A549 (cell line): ENCODE data around the gene RBM6. TPM values are rescaled to one million over a fixed set of nuclear protein-coding genes. Genes with fewer than 3 reads are reported as not detected.

Source experiments
- ATAC-seq, 2 experiments: fragments of 200-7000 bp in 1 of 2; fragments of >200 bp in 1 of 2; cut with Nextera tagmentation in 1 of 2; cut with Tn5 transposase in 1 of 2; 3 replicates each; pipeline versions ENCODE4 v1.8.0 to v1.9.1; 2018 to 2020; ENCODE audit warnings: mild to moderate bottlenecking in 1 of 2, moderate library complexity in 1 of 2
- CTCF ChIA-PET: fragments of 300-600 bp; sonication (Branson Sonifier 250); formaldehyde crosslinking; extraction: SDS; loops from one replicate; lab custom pipeline; 2021; ENCODE audit warnings: antibody characterized with exemption, inconsistent platforms; lab: Yijun Ruan, JAX
- POLR2A ChIA-PET: fragments of 350-600 bp; formaldehyde crosslinking; extraction: SDS; loops from one replicate; lab custom pipeline; 2021; ENCODE audit warnings: antibody characterized with exemption, inconsistent platforms; lab: Yijun Ruan, JAX
- DNase-seq, 2 experiments: peaks; one replicate each; pipeline versions ENCODE4 v3.0.0 to v3.0.0-alpha.2; 2011 to 2016; ENCODE audit warnings: low read depth in 1 of 2, low spot score in 1 of 2
- FAIRE-seq: peaks from 2 replicates; lab custom pipeline; 2011; peaks lifted over from hg19 to GRCh38; lab: Jason Lieb, UNC
- H3K27ac ChIP-seq, 2 experiments: fragments of >200 bp; sonication (Bioruptor Twin); formaldehyde crosslinking; 3 replicates each; pipeline ENCODE4 v1.5.1; 2016 to 2017
- H3K4me1 ChIP-seq: fragments of >200 bp; sonication (Bioruptor Twin); formaldehyde crosslinking; 3 replicates; pipeline ENCODE4 v1.6.1; 2016
- H3K4me2 ChIP-seq: fragments of >200 bp; sonication (Bioruptor Twin); formaldehyde crosslinking; 3 replicates; pipeline ENCODE4 v1.6.1; 2016
- H3K4me3 ChIP-seq: fragments of >200 bp; sonication (Bioruptor Twin); formaldehyde crosslinking; 3 replicates; pipeline ENCODE4 v1.5.1; 2016
- H3K9me3 ChIP-seq: fragments of >200 bp; sonication (Bioruptor Twin); formaldehyde crosslinking; 3 replicates; pipeline ENCODE4 v1.6.1; 2016
- ATOH8 ChIP-seq: fragments of 250-450 bp; sonication (Bioruptor Pico); IDR thresholded peaks from 2 replicates; pipeline ENCODE4 v1.5.0; 2020; ENCODE audit warnings: low read depth, mild to moderate bottlenecking, moderate library complexity
- BHLHE40 ChIP-seq: IDR thresholded peaks from 2 replicates; pipeline ENCODE4 v1.6.1; 2012; ENCODE audit warnings: low read depth, low read length, inconsistent platforms
- CBX2 ChIP-seq: fragments of 200-600 bp; sonication (generic); IDR thresholded peaks from 2 replicates; pipeline ENCODE4 v1.6.1; 2016; ENCODE audit warnings: low read depth, mild to moderate bottlenecking, borderline replicate concordance
- CHD4 ChIP-seq: fragments of 200-600 bp; sonication (generic); IDR thresholded peaks from 2 replicates; pipeline ENCODE4 v1.6.1; 2016; ENCODE audit warnings: antibody characterized with exemption, mild to moderate bottlenecking, borderline replicate concordance
- E2F6 ChIP-seq: IDR thresholded peaks from 2 replicates; pipeline ENCODE4 v1.6.1; 2012; ENCODE audit warnings: low read depth, borderline replicate concordance
- ESRRA ChIP-seq: fragments of 150-350 bp; IDR thresholded peaks from 2 replicates; pipeline ENCODE4 v1.6.1; 2014; ENCODE audit warnings: mild to moderate bottlenecking, low read length, borderline replicate concordance
- FOSB ChIP-seq: fragments of 250-450 bp; sonication (Bioruptor Pico); IDR thresholded peaks from 2 replicates; pipeline ENCODE4 v1.5.0; 2020; ENCODE audit warnings: mild to moderate bottlenecking, moderate library complexity
- FOXS1 ChIP-seq: fragments of 250-450 bp; sonication (Bioruptor Pico); IDR thresholded peaks from 2 replicates; pipeline ENCODE4 v1.5.0; 2020; ENCODE audit warnings: mild to moderate bottlenecking, moderate library complexity
- HDAC2 ChIP-seq: fragments of 200-600 bp; sonication (generic); IDR thresholded peaks from 2 replicates; pipeline ENCODE4 v1.6.1; 2016
- HOXB5 ChIP-seq: fragments of 250-450 bp; sonication (Bioruptor Pico); IDR thresholded peaks from 2 replicates; pipeline ENCODE4 v1.5.0; 2020; ENCODE audit warnings: mild to moderate bottlenecking, moderate library complexity
- JUNB ChIP-seq: fragments of >200 bp; sonication (Bioruptor Twin); formaldehyde crosslinking; IDR thresholded peaks from 2 replicates; pipeline ENCODE4 v1.6.1; 2016
- KDM5A ChIP-seq: fragments of 200-600 bp; sonication (generic); IDR thresholded peaks from 2 replicates; pipeline ENCODE4 v1.6.1; 2016; ENCODE audit warnings: antibody characterized with exemption, mild to moderate bottlenecking
- MAFK ChIP-seq: fragments of 450-650 bp; IDR thresholded peaks from 2 replicates; pipeline ENCODE4 v1.6.1; 2014; ENCODE audit not compliant: partially characterized antibody
- MAZ ChIP-seq: fragments of 150-350 bp; IDR thresholded peaks from 2 replicates; pipeline ENCODE4 v1.6.1; 2014; ENCODE audit warnings: antibody characterized with exemption, low read depth, low read length, borderline replicate concordance
- NR3C1 ChIP-seq: fragments of >200 bp; sonication (Bioruptor Twin); formaldehyde crosslinking; IDR thresholded peaks from 3 replicates; pipeline ENCODE4 v1.6.1; 2017
- PHF8 ChIP-seq: fragments of 200-600 bp; sonication (generic); IDR thresholded peaks from 2 replicates; pipeline ENCODE4 v1.6.1; 2016; ENCODE audit warnings: low read depth, mild to moderate bottlenecking, antibody characterized with exemption, moderate library complexity, borderline replicate concordance
- POLR2A ChIP-seq: IDR thresholded peaks from 2 replicates; pipeline ENCODE4 v1.6.1; 2012; ENCODE audit warnings: mild to moderate bottlenecking, low read length
- POLR2AphosphoS2 ChIP-seq: conservative IDR thresholded peaks from 2 replicates; pipeline ENCODE4 v1.6.1; 2012; ENCODE audit warnings: low read length, improper control_type of control experiment, inconsistent platforms
- RARB ChIP-seq: fragments of 250-450 bp; sonication (Bioruptor Pico); IDR thresholded peaks from 2 replicates; pipeline ENCODE4 v1.8.0; 2021; ENCODE audit warnings: mild to moderate bottlenecking, moderate library complexity
- RCOR1 ChIP-seq: fragments of 150-350 bp; IDR thresholded peaks from 2 replicates; pipeline ENCODE4 v1.6.1; 2014; ENCODE audit warnings: antibody characterized with exemption, low read length, low read depth
- REST ChIP-seq: fragments of 200-600 bp; sonication (generic); IDR thresholded peaks from 2 replicates; pipeline ENCODE4 v1.6.1; 2016; ENCODE audit warnings: antibody characterized with exemption, mild to moderate bottlenecking, moderate library complexity
- SMC3 ChIP-seq: fragments of >200 bp; sonication (Bioruptor Twin); formaldehyde crosslinking; IDR thresholded peaks from 3 replicates; pipeline ENCODE4 v1.6.1; 2018; ENCODE audit warnings: inconsistent platforms
- TP53 ChIP-seq: fragments of 250-450 bp; sonication (Bioruptor Pico); IDR thresholded peaks from 2 replicates; pipeline ENCODE4 v1.5.0; 2021; ENCODE audit warnings: mild to moderate bottlenecking, moderate library complexity
- USF2 ChIP-seq: fragments of 450-650 bp; IDR thresholded peaks from 2 replicates; pipeline ENCODE4 v1.6.1; 2014; ENCODE audit warnings: antibody characterized with exemption
- ZC3H11A ChIP-seq: fragments of 450-650 bp; IDR thresholded peaks from 2 replicates; pipeline ENCODE4 v1.6.1; 2014; ENCODE audit warnings: antibody characterized with exemption, mild to moderate bottlenecking
- ZFP36 ChIP-seq: fragments of 450-650 bp; IDR thresholded peaks from 2 replicates; pipeline ENCODE4 v1.6.1; 2014; ENCODE audit warnings: borderline replicate concordance; ENCODE audit not compliant: partially characterized antibody
- WGBS: methylation state at CpG from one replicate; pipeline ENCODE4 v1.1.6; 2017; ENCODE audit errors: missing lambda C conversion rate; 5-methylcytosine and 5-hydroxymethylcytosine counted together
- polyA plus RNA-seq, 4 experiments: library from polyadenylated mRNA; depleted of rRNA in 3 of 4; stranded (reverse); fragments of >200 nt; fragmentation: RNase III in 1 of 4; extraction: RNeasy Plus Mini Kit Qiagen cat#74134 plus additional on column Dnase treatment in 1 of 4; gene quantifications; 2 replicates in 3 of 4; 3 replicates in 1 of 4; pipeline ENCODE4 v1.2.3, GENCODE V29; 2011 to 2017

The RBM6 gene
- polyA plus RNA-seq, 2 of the 4 experiments (the other 2 are of a cell fraction), result 40.4 to 44.2 TPM

GRCh38 chr3:49972656-49973055, 32.7 kb downstream of the RBM6 start:
- ChIA-PET CTCF (interaction anchor here (0.6 kb wide), 1 partner anchor 31 kb away, joined by 3 read pairs; no protein-coding TSS in a partner anchor), POLR2A (no interaction called here)
- no peak for DNase-seq
- H3K9me3 ChIP-seq, result no peaks in the 10 kb centered on the region
- H3K27ac ChIP-seq, result 0 out of 6 replicates have a peak overlapping the region, but pooled peaks of 1 of the 2 experiments have one; percentile 39
- FAIRE-seq, result no peak
- H3K4me3 ChIP-seq, result no peak overlapping the region
- ATAC-seq, result no peak
- peaks cover 16% of the 10 kb centered on the region for H3K4me1 ChIP-seq
- H3K4me2 ChIP-seq, result 0 out of 3 replicates have a peak overlapping the region, but pooled peaks have one; percentile 13
- WGBS, result 82% methylated on average over 10 of the region's 10 CpGs
- TF ChIP-seq FOXS1 (CRISPR knock-in tag) (no peak), ZFP36 (no peak), ESRRA (no peak), NR3C1 (no peak), USF2 (no peak), MAZ (no peak), CHD4 (no peak), HOXB5 (CRISPR knock-in tag) (no peak), RCOR1 (no peak), BHLHE40 (no peak), JUNB (no peak), ATOH8 (CRISPR knock-in tag) (no peak), CBX2 (no peak), E2F6 (no peak), ZC3H11A (no peak), RARB (no peak), PHF8 (no peak), MAFK (no peak), REST (no peak)

- ChIA-PET POLR2A (no interaction called here), CTCF (no interaction called here)
- WGBS, result 88% methylated on average over 2 of the region's 2 CpGs
- no peak for TF ChIP-seq MAZ
- TF ChIP-seq ZFP36, result no peak
- no peak for TF ChIP-seq KDM5A
- no peak for TF ChIP-seq FOSB (CRISPR knock-in tag)
- no peak for TF ChIP-seq TP53 (CRISPR knock-in tag)
- TF ChIP-seq HDAC2, result no peak
- TF ChIP-seq POLR2A, result no peak
- TF ChIP-seq POLR2AphosphoS2, result no peak
- TF ChIP-seq SMC3, result no peak
- no peak for TF ChIP-seq ZC3H11A
- H3K4me1 ChIP-seq, result peaks cover 13% of the 10 kb centered on the region
- H3K4me2 ChIP-seq, result no peak overlapping the region
- H3K4me3 ChIP-seq, result no peak overlapping the region
- FAIRE-seq (no peak), DNase-seq (no peak), ATAC-seq (no peak)
- H3K9me3 ChIP-seq, result no peaks in the 10 kb centered on the region
- H3K27ac ChIP-seq, result no peak overlapping the region
Measured at GRCh38 chr3:49976942-49977341, 37.0 kb downstream of the RBM6 start.
